ENCODE results near the gene C20orf204. TPM values are rescaled to one million over a fixed set of nuclear protein-coding genes. Genes with fewer than 3 reads are reported as not detected.

C20orf204 gene
- total RNA-seq, 4 donors from 2014 or later: 0.37 to 6.5 (median 0.68) TPM

DNA sequence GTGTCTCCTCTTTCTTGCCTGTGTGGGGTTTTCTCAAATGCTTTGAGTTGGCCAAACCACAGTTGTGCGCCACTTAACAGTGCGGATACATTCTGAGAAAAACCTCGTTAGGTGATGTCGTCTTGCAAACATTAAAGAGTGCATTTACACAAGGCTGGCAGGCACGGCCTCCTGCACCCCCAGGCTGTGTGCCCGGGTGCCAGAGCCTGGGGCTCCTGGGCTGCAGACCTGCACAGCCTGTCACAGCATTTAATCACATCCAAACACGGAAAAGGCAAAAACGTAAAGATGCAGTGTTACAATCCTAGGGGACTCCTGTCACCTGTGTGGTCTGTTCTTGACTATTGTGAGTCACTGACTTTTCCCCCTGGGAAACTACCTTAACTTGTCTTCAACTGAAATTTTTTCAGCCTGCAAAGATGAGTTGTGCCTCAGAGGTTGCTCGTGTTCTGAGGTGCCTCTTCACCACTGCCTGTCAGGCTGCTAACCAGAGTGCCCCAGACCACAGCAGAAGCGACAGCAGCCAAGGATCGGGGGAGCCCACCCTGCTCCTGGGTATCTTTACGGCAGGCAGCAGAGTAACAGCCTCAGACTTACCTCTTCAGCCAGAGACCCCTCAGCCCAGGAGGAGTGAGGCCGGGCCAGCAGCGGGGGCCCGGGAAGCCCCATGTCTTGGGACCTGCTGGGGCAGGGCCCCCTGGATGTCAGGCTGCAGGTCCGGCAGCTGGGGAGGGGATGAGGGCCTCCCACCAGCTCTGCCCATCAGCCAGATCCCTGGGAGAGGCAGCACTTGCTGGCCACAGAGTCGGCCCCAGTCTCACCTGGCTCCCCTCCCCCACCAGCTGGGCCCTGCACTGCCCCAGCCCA is 683 bp upstream of the C20orf204 start:
- ATAC-seq (ENCODE audit: low FRiP score): no peak
- no peak for DNase-seq (ENCODE audit: low spot score)
- TF ChIP-seq, protein P1, sequence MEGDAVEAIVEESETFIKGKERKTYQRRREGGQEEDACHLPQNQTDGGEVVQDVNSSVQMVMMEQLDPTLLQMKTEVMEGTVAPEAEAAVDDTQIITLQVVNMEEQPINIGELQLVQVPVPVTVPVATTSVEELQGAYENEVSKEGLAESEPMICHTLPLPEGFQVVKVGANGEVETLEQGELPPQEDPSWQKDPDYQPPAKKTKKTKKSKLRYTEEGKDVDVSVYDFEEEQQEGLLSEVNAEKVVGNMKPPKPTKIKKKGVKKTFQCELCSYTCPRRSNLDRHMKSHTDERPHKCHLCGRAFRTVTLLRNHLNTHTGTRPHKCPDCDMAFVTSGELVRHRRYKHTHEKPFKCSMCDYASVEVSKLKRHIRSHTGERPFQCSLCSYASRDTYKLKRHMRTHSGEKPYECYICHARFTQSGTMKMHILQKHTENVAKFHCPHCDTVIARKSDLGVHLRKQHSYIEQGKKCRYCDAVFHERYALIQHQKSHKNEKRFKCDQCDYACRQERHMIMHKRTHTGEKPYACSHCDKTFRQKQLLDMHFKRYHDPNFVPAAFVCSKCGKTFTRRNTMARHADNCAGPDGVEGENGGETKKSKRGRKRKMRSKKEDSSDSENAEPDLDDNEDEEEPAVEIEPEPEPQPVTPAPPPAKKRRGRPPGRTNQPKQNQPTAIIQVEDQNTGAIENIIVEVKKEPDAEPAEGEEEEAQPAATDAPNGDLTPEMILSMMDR (IDR thresholded peaks at IDR 0.05): no peak

GRCh38 chr20:64036346-64037198 is 590 bp downstream of the C20orf204 start:
- no peak for DNase-seq (ENCODE audit: low spot score)
- TF ChIP-seq, protein P1 (IDR thresholded peaks at IDR 0.05): no peak

DNA sequence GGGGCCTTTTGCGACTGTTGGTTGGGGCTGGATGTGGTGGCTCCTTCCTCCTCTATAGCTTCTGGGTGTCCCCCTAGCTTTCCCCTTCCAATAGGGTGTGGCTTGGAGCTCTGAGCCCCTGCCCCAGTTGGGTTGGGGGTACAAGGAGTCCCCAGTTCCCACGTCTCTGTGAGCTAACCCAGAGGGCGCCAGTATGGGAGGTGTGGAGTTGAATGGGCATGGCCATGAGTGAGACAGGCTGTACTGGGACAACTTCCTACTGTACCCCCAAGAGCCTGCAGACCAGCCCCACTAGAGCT is 1.2 kb downstream of the C20orf204 start:
- DNase-seq (ENCODE audit: low spot score) (no peak), ATAC-seq (ENCODE audit: low FRiP score) (no peak)
- TF ChIP-seq, protein P1 (IDR thresholded peaks at IDR 0.05): no peak

More at GRCh38 chr20:64036346-64037198, 590 bp downstream of the C20orf204 start:
- no peak for ATAC-seq (ENCODE audit: low FRiP score)

- DNase-seq (ENCODE audit: low spot score) (no peak), ATAC-seq (ENCODE audit: low FRiP score) (no peak)
- TF ChIP-seq, protein P1 (IDR thresholded peaks at IDR 0.05): no peak
Measured at GRCh38 chr20:64037498-64038213, 1.7 kb downstream of the C20orf204 start.

DNA sequence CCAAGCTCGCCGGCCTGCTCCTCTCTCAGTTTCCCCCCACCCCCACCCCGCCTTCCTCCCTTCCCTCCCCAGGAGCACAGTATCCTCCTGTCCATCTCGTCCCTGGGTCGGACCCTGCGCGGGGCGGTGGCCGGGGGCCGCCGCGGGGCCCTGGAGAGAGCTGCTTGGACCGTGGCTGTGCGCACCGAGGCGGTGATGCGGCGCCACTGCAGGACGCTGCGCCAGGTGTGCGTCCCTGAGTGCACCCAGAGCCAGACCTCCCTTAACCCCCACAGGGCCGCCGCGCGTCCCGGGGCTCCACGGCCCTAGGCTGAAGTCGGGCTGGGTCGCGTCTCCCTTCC is 2.2 kb downstream of the C20orf204 start:
- DNase-seq (ENCODE audit: low spot score): no peak
- TF ChIP-seq, protein P1 (IDR thresholded peaks at IDR 0.05): no peak
- no peak for ATAC-seq (ENCODE audit: low FRiP score)

DNA sequence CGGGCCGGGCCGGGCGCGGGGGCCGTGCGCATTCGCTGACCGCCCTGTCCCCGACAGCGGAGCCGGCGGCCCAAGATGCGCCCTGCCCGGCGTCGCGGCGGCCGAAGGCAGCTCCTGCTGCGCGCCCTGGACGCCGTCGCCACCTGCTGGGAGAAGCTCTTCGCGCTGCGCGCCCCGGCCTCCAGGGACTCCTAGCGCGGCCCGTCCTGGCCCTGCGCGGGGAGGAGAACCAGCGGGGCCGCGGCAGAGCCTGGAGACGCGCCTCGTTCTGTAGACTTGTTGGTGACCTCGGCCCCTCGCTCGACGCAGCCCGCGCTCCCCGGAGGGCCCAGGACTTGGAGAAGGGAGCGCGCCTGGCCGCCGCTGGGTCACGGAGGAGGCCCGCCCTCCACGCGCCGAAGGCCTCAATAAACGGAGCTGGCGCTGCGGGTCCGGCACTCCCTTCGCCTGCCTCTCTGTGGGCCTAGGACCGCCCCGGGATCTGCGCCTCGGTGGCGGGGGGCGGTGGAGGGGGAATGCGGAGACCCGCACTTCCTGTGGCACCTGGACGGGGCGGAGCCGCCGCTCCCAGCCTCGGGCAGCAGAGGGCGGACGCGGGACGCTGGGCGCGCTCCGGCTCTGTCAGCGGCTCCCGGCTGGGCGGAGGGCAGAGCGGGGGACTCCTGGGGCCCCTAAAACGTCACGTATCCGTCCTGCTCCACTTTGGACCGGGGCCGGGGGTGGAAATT is 2.7 kb downstream of the C20orf204 start:
- TF ChIP-seq, protein P1 (IDR thresholded peaks at IDR 0.05): peak in 1 of 3 donors; percentile 16
- DNase-seq (ENCODE audit: low spot score) (no peak), ATAC-seq (ENCODE audit: low FRiP score) (peak; percentile 76)
